Neural cell (in vitro differentiated cells): ENCODE results near the gene PARVG.

ENCODE experiments used
- CTCF ChIP-seq: fragments of 450-650 bp; IDR thresholded peaks from 2 replicates; pipeline ENCODE4 v1.5.1; 2014; ENCODE audit warnings: antibody characterized with exemption, mild to moderate bottlenecking, moderate library complexity; ENCODE audit not compliant: poor library complexity, severe bottlenecking
- EZH2 ChIP-seq: fragments of 200-600, 300-800 bp; shearing (Covaris generic), sonication (generic); IDR thresholded peaks from 2 replicates; pipeline ENCODE4 v1.6.1; 2014; ENCODE audit warnings: antibody characterized with exemption, low read length, borderline replicate concordance, mild to moderate bottlenecking; ENCODE audit not compliant: insufficient read depth, poor library complexity, severe bottlenecking
- RAD21 ChIP-seq: fragments of 450-650 bp; conservative IDR thresholded peaks from 2 replicates; pipeline ENCODE4 v1.6.1; 2014; ENCODE audit warnings: antibody characterized with exemption, mild to moderate bottlenecking, moderate library complexity
- TAF1 ChIP-seq: IDR thresholded peaks from 2 replicates; pipeline ENCODE4 v1.6.1; 2012; ENCODE audit warnings: low read depth

DNA sequence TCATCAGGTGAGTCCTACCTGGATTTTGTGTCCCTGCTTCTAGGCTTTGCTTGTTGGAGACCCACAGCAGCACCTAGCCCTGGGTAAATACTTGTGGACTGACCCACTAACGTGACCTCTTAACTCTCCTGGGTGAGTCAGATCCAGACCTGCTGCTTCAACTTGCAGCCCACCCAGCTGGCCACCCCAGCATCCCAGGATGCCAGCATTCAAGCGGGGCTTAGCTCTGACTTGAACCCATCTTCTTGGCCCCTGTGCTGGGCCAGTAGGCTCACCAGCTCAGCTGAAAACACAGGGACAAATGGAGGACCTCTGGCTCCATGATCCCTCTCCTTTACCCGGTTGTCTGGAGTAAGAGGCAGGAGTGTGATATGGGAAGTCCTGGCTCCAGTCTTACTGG is 33.5 kb downstream of the PARVG start:
- TF ChIP-seq CTCF (no peak), RAD21 (no peak), TAF1 (no peak), EZH2 (no peak)
